ENCODE results near the gene PTPRZ1. TPM values are rescaled to one million over a fixed set of nuclear protein-coding genes. Genes with fewer than 3 reads are reported as not detected.

PTPRZ1 gene
- total and polyA plus RNA-seq, 2 of the 13 experiments (the other 11 are each of a cell fraction or from before 2014, with no cell fraction given) = not detected

DNA sequence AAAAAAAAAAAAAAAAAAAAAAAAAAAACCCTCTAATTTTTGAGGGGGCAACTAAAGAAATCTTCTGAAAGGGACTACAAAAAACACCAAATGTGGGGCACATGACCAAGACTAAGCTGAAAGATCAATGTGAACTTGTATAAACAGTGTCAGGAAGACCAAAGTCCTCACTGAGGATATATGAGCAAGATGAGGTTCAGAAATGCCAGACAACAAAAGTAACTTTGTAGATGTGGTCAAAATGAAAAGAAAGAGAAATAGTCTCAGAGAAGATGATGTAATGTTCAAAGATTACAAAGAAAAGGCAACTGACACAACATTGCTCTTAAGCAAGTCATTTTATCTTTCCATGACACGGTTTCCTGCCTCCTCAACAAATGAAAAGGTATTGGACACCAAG is 48.7 kb upstream of the PTPRZ1 start (continued):
- TF ChIP-seq, protein P1, sequence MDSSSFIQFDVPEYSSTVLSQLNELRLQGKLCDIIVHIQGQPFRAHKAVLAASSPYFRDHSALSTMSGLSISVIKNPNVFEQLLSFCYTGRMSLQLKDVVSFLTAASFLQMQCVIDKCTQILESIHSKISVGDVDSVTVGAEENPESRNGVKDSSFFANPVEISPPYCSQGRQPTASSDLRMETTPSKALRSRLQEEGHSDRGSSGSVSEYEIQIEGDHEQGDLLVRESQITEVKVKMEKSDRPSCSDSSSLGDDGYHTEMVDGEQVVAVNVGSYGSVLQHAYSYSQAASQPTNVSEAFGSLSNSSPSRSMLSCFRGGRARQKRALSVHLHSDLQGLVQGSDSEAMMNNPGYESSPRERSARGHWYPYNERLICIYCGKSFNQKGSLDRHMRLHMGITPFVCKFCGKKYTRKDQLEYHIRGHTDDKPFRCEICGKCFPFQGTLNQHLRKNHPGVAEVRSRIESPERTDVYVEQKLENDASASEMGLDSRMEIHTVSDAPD (CRISPR knock-in tag; IDR thresholded peaks at IDR 0.05) = no peak
- TF ChIP-seq CBX5 (CRISPR knock-in tag; IDR thresholded peaks at IDR 0.05; ENCODE audit: borderline replicate concordance) = no peak
- no peak for TF ChIP-seq ZNF772 (CRISPR knock-in tag; IDR thresholded peaks at IDR 0.05)
- no peak for TF ChIP-seq PHF5A (CRISPR knock-in tag; IDR thresholded peaks at IDR 0.05; ENCODE audit: low read depth, unreplicated experiment)
- no peak for TF ChIP-seq ZNF343 (CRISPR knock-in tag; IDR thresholded peaks at IDR 0.05)
- TF ChIP-seq, protein P2, sequence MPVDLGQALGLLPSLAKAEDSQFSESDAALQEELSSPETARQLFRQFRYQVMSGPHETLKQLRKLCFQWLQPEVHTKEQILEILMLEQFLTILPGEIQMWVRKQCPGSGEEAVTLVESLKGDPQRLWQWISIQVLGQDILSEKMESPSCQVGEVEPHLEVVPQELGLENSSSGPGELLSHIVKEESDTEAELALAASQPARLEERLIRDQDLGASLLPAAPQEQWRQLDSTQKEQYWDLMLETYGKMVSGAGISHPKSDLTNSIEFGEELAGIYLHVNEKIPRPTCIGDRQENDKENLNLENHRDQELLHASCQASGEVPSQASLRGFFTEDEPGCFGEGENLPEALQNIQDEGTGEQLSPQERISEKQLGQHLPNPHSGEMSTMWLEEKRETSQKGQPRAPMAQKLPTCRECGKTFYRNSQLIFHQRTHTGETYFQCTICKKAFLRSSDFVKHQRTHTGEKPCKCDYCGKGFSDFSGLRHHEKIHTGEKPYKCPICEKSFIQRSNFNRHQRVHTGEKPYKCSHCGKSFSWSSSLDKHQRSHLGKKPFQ (CRISPR knock-in tag; IDR thresholded peaks at IDR 0.05; ENCODE audit: insufficient replicate concordance) = no peak
- TF ChIP-seq ARID4A (CRISPR knock-in tag; IDR thresholded peaks at IDR 0.05; ENCODE audit: borderline replicate concordance) = no peak
- no peak for TF ChIP-seq ZNF563 (CRISPR knock-in tag; IDR thresholded peaks at IDR 0.05)
- no peak for TF ChIP-seq ZC3H4 (CRISPR knock-in tag; IDR thresholded peaks at IDR 0.05; ENCODE audit: borderline replicate concordance)
- TF ChIP-seq LBX2 (CRISPR knock-in tag; IDR thresholded peaks at IDR 0.05; ENCODE audit: borderline replicate concordance) = no peak
- TF ChIP-seq, protein P3, sequence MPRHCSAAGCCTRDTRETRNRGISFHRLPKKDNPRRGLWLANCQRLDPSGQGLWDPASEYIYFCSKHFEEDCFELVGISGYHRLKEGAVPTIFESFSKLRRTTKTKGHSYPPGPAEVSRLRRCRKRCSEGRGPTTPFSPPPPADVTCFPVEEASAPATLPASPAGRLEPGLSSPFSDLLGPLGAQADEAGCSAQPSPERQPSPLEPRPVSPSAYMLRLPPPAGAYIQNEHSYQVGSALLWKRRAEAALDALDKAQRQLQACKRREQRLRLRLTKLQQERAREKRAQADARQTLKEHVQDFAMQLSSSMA (CRISPR knock-in tag; IDR thresholded peaks at IDR 0.05) = no peak
- TF ChIP-seq ZNF354B (CRISPR knock-in tag; IDR thresholded peaks at IDR 0.05) = no peak
- TF ChIP-seq KDM1A (CRISPR knock-in tag; IDR thresholded peaks at IDR 0.05) = no peak
- TF ChIP-seq MED1 (CRISPR knock-in tag; IDR thresholded peaks at IDR 0.05) = peak; percentile 31; the same call in 1 of the 2 replicates
- TF ChIP-seq ELF3 (CRISPR knock-in tag; IDR thresholded peaks at IDR 0.05) = no peak
- no peak for TF ChIP-seq BRCA1 (CRISPR knock-in tag; IDR thresholded peaks at IDR 0.05)
- TF ChIP-seq ZNF619 (CRISPR knock-in tag; IDR thresholded peaks at IDR 0.05) = no peak
- peak; percentile 88 for TF ChIP-seq PAXIP1 (CRISPR knock-in tag; conservative IDR thresholded peaks at IDR 0.05)
